Stomach (tissue), 9 donors: ENCODE measurements around the gene CUZD1. TPM values are rescaled to one million over a fixed set of nuclear protein-coding genes. Genes with fewer than 3 reads are reported as not detected.

ENCODE experiments used
- DNase-seq, 2 donors: peaks; one replicate each; pipeline versions ENCODE4 v3.0.0 to v3.0.0-alpha.2; 2013 to 2019
- H3K27ac ChIP-seq, 5 donors: fragments of 200-600 bp in 4 of 5; sonication (generic) in 4 of 5; one replicate each; pipeline ENCODE4 v1.5.1; 2013 to 2019; ENCODE audit warnings: mild to moderate bottlenecking in 1 of 5, moderate library complexity in 1 of 5
- H3K27me3 ChIP-seq, 3 donors: fragments of 200-600 bp; sonication (generic); one replicate each; pipeline ENCODE4 v1.5.1; 2017 to 2019; ENCODE audit warnings: mixed run types in 1 of 3
- H3K36me3 ChIP-seq, 4 donors: fragments of 200-600 bp; sonication (generic); 1 replicate in 3 of 4; 2 replicates in 1 of 4; pipeline ENCODE4 v1.5.1; 2016 to 2019
- H3K4me1 ChIP-seq, 4 donors: fragments of 200-600 bp; sonication (generic); one replicate each; pipeline ENCODE4 v1.5.1; 2016 to 2019
- H3K4me3 ChIP-seq, 4 donors: fragments of 200-600 bp; sonication (generic) in 3 of 4; one replicate each; pipeline ENCODE4 v1.5.1; 2016 to 2019; ENCODE audit warnings: mild to moderate bottlenecking in 1 of 4
- H3K9me3 ChIP-seq, 4 donors: fragments of 200-600 bp; sonication (generic); one replicate each; pipeline ENCODE4 v1.5.1; 2016 to 2019
- EP300 ChIP-seq: sonication (generic); formaldehyde crosslinking; IDR thresholded peaks from one replicate; pipeline ENCODE4 v1.6.1; 2017; ENCODE audit warnings: antibody characterized with exemption
- POLR2A ChIP-seq, 4 donors: fragments of 450-650 bp; IDR thresholded peaks; one replicate each; pipeline ENCODE4 v1.6.1; 2016; ENCODE audit warnings: antibody characterized with exemption in 4 of 4, control low read depth in 2 of 4, mild to moderate bottlenecking in 1 of 4, moderate library complexity in 1 of 4
- POLR2AphosphoS5 ChIP-seq, 3 donors: sonication (generic); formaldehyde crosslinking; IDR thresholded peaks; one replicate each; pipeline ENCODE4 v1.6.1; 2016; ENCODE audit warnings: antibody characterized with exemption in 3 of 3
- WGBS, 5 donors: extraction: QIAGEN DNeasy Blood & Tissue Kit in 3 of 5; methylation state at CpG; one replicate each; pipeline versions ENCODE4 v1.1.5 to v1.1.7; 2013 to 2018; 5-methylcytosine and 5-hydroxymethylcytosine counted together
- intact Hi-C: fragments of 100-400 bp; cut with DNase I; formaldehyde crosslinking; loops from one replicate; pipeline ENCODE4 v1.15.1; 2023; ENCODE audit warnings: low total_unique reads
- polyA plus RNA-seq, 3 donors: library from polyadenylated mRNA; stranded (reverse); fragments of 200-250 nt; gene quantifications; one replicate each; pipeline ENCODE4 v1.2.3, GENCODE V29; 2013
- total RNA-seq, 5 donors: library from RNA; depleted of rRNA; stranded (reverse); fragments of >200 nt; gene quantifications; one replicate each; pipeline versions ENCODE4 v1.1.0 to v1.2.3, GENCODE V29; 2014 to 2016
- TF ChIP-seq, protein P1 (sequence below), 7 experiments: fragments of 450-650 bp in 4 of 7; fragments of 200-600 bp in 3 of 7; sonication (generic) in 3 of 7; IDR thresholded peaks; one replicate each; pipeline ENCODE4 v1.5.1; 2016 to 2019; ENCODE audit warnings: antibody characterized with exemption in 7 of 7, control low read depth in 2 of 7, mild to moderate bottlenecking in 1 of 7
- donor health status: healthy with polysubstance abuse.
- donor health status: Bipolar disorder and iron deficiency.
- donor health status: healthy.

The CUZD1 gene
- total and polyA plus RNA-seq, 8 donors: 0.44 to 14.1 (median 0.58) TPM; not detected in 2

GRCh38 chr10:122844146-122844545 is 1.5 kb downstream of the CUZD1 start:
- no peak overlapping the region for H3K4me3 ChIP-seq

GRCh38 chr10:122841569-122841968 is 4.1 kb downstream of the CUZD1 start:
- H3K36me3 ChIP-seq: peaks cover 0 to 37% (median 14%) of the 10 kb centered on the region in 4 donors
- H3K4me1 ChIP-seq: no peaks in the 10 kb centered on the region
- TF ChIP-seq, protein P1, sequence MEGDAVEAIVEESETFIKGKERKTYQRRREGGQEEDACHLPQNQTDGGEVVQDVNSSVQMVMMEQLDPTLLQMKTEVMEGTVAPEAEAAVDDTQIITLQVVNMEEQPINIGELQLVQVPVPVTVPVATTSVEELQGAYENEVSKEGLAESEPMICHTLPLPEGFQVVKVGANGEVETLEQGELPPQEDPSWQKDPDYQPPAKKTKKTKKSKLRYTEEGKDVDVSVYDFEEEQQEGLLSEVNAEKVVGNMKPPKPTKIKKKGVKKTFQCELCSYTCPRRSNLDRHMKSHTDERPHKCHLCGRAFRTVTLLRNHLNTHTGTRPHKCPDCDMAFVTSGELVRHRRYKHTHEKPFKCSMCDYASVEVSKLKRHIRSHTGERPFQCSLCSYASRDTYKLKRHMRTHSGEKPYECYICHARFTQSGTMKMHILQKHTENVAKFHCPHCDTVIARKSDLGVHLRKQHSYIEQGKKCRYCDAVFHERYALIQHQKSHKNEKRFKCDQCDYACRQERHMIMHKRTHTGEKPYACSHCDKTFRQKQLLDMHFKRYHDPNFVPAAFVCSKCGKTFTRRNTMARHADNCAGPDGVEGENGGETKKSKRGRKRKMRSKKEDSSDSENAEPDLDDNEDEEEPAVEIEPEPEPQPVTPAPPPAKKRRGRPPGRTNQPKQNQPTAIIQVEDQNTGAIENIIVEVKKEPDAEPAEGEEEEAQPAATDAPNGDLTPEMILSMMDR (IDR thresholded peaks at IDR 0.05): no peak
- TF ChIP-seq POLR2A (IDR thresholded peaks at IDR 0.05) (no peak), EP300 (no peak), POLR2AphosphoS5 (IDR thresholded peaks at IDR 0.05) (no peak)
- H3K9me3 ChIP-seq: peaks cover 0 to 7% (median 3%) of the 10 kb centered on the region in 4 donors
- no peak overlapping the region for H3K27ac ChIP-seq
- no peaks in the 10 kb centered on the region for H3K27me3 ChIP-seq
- intact Hi-C loops: no loop called here
- no peak for DNase-seq
- no peak overlapping the region for H3K4me3 ChIP-seq

More at GRCh38 chr10:122844146-122844545, 1.5 kb downstream of the CUZD1 start:
- Histone ChIP-seq H3K9me3 (peaks cover 0 to 7% (median 3%) of the 10 kb centered on the region in 4 donors), H3K27ac (no peak overlapping the region), H3K4me1 (no peaks in the 10 kb centered on the region), H3K27me3 (no peaks in the 10 kb centered on the region), H3K36me3 (peaks cover 0 to 22% (median 2%) of the 10 kb centered on the region in 4 donors)
- intact Hi-C loops: no loop called here
- WGBS, 5 donors: 93 to 99% (median 97%) methylated on average over 4 of the region's 4 CpGs
- TF ChIP-seq POLR2A (IDR thresholded peaks at IDR 0.05): no peak
- TF ChIP-seq, protein P1 (IDR thresholded peaks at IDR 0.05): no peak
- no peak for TF ChIP-seq POLR2AphosphoS5 (IDR thresholded peaks at IDR 0.05)
- TF ChIP-seq EP300: no peak
- DNase-seq: no peak

DNA sequence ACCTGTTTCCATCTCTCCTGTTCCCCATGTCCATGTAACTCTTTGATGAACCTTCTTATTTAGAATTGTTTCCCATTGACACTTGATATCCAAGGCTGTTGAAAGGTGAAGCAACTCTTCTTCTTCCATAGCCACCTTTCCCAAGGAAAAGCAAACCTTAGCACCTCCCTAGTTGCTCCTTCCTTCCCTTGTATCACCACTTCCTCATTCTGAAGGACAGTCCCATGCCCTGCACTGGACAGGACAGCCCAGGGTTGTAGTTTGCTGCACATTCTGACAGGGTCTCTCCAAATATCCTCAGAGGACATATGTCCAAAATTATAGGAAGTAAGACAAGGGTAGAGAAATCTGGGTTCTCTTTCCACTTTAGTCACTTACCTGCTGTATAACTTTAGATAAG is 6.2 kb downstream of the CUZD1 start:
- Histone ChIP-seq H3K27me3 (no peaks in the 10 kb centered on the region), H3K4me1 (no peaks in the 10 kb centered on the region), H3K9me3 (peaks cover 0 to 7% (median 3%) of the 10 kb centered on the region in 4 donors), H3K36me3 (peaks cover 0 to 44% (median 23%) of the 10 kb centered on the region in 4 donors), H3K4me3 (no peak overlapping the region), H3K27ac (no peak overlapping the region)
- DNase-seq: no peak
- TF ChIP-seq, protein P1 (IDR thresholded peaks at IDR 0.05): no peak
- TF ChIP-seq POLR2A (IDR thresholded peaks at IDR 0.05) (no peak), POLR2AphosphoS5 (IDR thresholded peaks at IDR 0.05) (no peak), EP300 (no peak)
- intact Hi-C loops: no loop called here

DNA sequence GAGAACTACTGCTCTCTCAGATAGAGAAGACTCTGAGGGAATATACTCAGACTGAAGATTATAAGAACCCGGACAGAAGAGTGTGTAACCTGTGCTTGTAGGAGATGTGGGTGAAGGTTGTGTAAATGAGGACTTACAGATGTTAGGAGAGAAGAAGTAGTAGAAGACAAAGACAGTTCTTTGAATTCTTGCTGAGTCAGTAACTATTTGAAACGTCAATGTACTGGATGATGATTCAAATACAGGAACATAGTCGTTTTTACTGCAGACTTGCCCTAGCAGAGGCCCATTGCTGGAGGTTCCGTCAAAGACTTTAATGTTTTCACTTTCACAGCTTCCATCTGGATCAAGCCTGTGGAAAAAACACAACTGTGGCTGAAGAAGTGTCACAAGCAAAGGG is 6.8 kb downstream of the CUZD1 start:
- 83 to 92% (median 90%) methylated on average over 4 of the region's 4 CpGs for WGBS, 5 donors
- TF ChIP-seq, protein P1 (IDR thresholded peaks at IDR 0.05): no peak
- TF ChIP-seq EP300 (no peak), POLR2AphosphoS5 (IDR thresholded peaks at IDR 0.05) (no peak), POLR2A (IDR thresholded peaks at IDR 0.05) (no peak)
- H3K27me3 ChIP-seq: no peaks in the 10 kb centered on the region
- H3K4me3 ChIP-seq: no peak overlapping the region
- intact Hi-C loops: no loop called here
- H3K36me3 ChIP-seq: peaks cover 0 to 46% (median 27%) of the 10 kb centered on the region in 4 donors
- H3K9me3 ChIP-seq: peaks cover 0 to 7% (median 3%) of the 10 kb centered on the region in 4 donors
- no peak for DNase-seq
- H3K4me1 ChIP-seq: no peaks in the 10 kb centered on the region
- no peak overlapping the region for H3K27ac ChIP-seq
